Activated CD8-positive, alpha-beta memory T cell treated with anti-CD3 and anti-CD28 coated beads for 48 hours (primary cell): ENCODE results near the gene MCF2.
A peak's percentile ranks its signal among the peaks of the same experiment; 100 is the strongest.
"Not testable (repeated sequence)": the region's sequence is repeated elsewhere in the genome, so short reads cannot be mapped to it uniquely, and the experiment has no call there.

Experiments
- DNase-seq, 3 experiments: peaks; one replicate each; pipeline ENCODE4 v3.0.0-alpha.2; 2020; ENCODE audit warnings: low read depth in 2 of 3, low spot score in 2 of 3

The MCF2 gene, protein sequence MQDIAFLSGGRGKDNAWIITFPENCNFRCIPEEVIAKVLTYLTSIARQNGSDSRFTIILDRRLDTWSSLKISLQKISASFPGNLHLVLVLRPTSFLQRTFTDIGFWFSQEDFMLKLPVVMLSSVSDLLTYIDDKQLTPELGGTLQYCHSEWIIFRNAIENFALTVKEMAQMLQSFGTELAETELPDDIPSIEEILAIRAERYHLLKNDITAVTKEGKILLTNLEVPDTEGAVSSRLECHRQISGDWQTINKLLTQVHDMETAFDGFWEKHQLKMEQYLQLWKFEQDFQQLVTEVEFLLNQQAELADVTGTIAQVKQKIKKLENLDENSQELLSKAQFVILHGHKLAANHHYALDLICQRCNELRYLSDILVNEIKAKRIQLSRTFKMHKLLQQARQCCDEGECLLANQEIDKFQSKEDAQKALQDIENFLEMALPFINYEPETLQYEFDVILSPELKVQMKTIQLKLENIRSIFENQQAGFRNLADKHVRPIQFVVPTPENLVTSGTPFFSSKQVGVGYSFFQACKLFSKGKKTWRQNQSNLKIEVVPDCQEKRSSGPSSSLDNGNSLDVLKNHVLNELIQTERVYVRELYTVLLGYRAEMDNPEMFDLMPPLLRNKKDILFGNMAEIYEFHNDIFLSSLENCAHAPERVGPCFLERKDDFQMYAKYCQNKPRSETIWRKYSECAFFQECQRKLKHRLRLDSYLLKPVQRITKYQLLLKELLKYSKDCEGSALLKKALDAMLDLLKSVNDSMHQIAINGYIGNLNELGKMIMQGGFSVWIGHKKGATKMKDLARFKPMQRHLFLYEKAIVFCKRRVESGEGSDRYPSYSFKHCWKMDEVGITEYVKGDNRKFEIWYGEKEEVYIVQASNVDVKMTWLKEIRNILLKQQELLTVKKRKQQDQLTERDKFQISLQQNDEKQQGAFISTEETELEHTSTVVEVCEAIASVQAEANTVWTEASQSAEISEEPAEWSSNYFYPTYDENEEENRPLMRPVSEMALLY

GRCh38 chrX:139708067-139708466 is at the start of gene MCF2:
Gene MCF2 (minus strand): TSS chrX:139708167. CDS start chrX:139651744, 56,423 bp downstream.
- no peak for DNase-seq

- DNase-seq, result no peak
Observed at GRCh38 chrX:139751053-139751452, 43.1 kb upstream of the MCF2 start.

DNA sequence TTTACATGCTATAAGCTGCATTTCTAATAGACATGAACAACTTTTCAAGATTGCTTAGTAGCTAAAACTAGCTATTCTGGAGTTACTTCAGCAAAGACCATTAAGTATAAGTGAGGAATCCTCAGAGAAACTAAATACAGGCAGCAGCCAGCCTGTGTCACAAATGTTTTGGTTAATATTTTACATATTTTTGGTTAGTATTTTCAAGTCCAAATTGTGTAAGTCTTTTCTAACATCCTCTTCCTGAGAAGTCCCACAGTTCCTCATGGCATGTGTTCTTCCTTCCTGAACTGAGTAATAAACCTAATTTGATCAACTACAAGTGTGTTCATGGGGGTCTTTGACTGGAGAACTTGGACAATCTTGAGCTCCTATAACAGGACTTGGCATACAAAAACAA is 42.4 kb upstream of the MCF2 start:
- DNase-seq, result no peak

DNA sequence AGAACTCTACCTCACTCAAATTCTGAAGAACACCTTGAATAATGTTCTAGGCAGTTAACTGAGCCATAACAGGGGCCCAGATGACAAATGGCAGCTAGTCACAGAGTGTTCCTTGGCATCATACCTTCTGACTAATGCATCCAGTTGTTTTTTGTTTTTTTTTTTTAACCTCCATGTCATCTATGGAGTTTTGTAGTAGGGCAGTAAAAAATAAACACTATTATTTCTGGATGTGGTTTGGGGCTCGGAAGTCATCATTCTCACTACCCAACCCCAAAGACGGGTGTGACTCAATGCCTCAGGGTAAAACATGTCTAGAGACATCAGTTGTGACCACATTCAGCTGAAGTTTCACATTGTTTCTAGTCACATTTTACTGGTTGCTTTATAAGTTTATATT is 31.2 kb upstream of the MCF2 start:
- DNase-seq, result peak in 1 of 3 experiments; percentile 0

DNA sequence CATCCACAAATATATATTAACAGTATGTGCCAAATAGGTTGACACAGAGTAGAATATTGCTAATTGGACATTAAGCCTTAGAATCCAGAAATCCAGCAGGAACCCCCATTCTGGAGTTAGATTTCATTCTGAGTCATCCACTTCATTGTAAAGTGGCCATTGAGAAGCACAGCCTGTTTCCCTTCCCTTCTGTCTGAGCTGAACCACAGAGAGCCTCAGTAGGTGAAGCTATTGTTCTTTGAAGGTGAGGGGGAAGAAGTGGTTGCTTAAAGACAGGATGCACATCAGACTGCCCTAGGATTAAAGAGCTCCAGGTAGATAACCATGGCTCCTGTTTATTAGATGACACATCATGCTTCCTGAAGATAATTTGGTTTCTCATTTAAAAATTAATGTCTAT is 30.6 kb upstream of the MCF2 start:
- DNase-seq, result no peak

DNA sequence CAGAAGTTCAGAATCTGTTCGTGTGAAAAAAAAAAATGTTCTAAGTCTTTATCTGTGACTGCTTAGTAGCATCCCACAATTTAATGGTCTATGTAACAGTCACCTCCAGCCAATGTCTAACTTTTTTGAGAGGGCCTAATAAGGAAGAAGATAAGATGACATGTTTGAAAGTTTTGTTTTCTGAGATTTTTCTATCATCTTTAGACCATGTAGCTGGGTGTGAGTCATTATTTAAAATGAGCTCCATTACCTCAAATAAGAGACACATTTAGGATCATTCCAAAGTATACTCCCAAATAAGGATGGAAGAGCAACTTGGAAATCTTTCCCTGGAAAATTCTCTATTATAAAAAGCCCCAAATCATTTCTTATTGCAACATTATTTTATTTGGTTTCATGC is 28.2 kb upstream of the MCF2 start:
- DNase-seq, result no peak

DNA sequence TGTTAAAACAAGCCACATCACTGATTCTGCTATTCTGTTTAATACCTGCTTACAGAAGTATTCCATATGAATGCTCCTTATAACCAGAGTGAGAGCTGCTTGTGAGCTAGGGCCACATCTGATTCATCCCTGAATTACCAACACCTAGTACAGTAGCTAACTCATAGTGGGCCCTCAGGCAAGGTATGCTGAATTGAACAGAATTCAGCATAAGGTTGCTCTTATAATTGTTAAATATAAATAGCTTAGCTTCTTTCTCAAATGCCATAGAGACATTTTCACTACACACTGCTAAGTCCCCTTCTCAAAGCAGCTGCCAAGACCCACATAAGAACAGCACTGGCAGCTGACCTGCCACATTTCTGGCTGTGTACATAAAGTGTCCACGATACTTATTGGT is 27.0 kb upstream of the MCF2 start:
- no peak for DNase-seq

DNA sequence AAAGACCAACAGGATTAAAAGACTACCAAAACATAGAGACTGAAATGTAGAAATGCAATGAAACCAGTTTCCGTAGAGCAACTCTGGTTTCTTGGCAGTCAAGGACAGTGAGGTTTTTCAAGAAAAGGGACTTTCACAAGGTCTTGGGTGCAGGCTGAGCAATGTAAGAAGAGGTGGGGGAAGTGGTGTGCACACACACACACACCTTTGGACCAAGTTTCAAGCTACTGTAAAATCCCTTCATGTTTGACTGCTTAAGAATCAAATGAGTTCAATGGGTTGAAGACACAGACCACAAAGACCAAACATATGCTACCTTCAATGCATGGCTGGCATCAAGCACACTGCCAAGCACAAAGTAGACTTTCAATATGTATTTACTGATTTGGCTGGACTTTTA is 17.8 kb upstream of the MCF2 start:
- DNase-seq, result no peak

GRCh38 chrX:139724626-139725025 is 16.7 kb upstream of the MCF2 start:
- DNase-seq, result no peak

GRCh38 chrX:139720979-139721378 is 13.0 kb upstream of the MCF2 start:
- no peak for DNase-seq

- no peak for DNase-seq
Observed at GRCh38 chrX:139720136-139720535, 12.2 kb upstream of the MCF2 start.

DNA sequence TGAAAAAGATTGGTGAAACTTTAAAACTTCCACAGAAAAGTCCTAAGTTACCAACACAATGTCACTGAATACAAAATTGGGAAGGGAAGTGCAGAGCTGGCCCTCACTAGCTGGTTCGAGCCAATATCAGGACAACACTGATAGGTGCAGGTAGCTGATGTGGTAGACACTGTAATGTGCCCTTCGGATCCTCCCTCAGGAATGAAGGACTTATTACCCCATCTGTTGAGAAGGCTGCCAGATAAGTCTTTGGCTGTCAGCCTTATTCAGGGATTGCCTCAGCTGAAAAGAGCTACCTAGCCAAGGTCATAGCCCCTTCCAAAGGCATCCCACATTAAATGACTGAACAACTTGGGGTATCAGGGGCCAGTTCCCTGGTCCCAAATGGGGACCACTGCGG is 5.3 kb downstream of the MCF2 start:
- no peak for DNase-seq

GRCh38 chrX:139692908-139693307 is 15.1 kb downstream of the MCF2 start:
- no peak for DNase-seq

GRCh38 chrX:139692506-139692849 is 15.5 kb downstream of the MCF2 start:
- DNase-seq, result no peak

DNA sequence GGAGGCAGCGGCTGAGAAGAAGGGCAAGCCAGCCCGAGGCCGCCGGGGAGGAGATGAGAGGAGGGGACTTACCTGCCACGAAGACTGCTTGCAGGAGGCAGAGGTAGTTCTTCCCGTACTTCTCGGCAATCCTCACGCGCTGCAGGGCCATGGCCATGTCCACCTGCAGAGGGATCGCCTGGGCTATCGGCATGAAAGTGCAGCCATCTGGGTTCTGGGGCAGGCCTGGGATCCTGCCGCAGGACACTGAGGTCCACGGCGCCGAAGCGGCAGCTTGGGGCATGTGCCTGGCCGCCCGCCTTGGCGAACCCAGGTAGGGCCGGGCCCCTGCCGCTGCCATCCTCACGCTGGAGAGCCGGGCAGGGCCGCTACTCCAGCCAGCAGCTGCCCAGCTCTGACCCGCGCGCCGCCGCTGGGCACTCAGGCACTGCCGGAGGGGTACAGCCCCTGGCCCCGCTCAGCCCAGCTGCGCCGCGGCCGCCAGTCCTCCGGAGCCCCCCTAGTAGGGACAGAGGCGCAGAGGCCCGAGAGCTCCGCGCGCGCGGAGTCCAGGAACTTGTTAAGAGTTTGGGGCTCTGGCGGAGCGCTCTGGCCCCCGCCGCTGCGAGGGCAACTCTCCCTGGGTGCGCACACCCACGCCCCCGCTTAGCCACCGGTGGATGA is 16.0 kb downstream of the MCF2 start:
- no peak for DNase-seq

DNA sequence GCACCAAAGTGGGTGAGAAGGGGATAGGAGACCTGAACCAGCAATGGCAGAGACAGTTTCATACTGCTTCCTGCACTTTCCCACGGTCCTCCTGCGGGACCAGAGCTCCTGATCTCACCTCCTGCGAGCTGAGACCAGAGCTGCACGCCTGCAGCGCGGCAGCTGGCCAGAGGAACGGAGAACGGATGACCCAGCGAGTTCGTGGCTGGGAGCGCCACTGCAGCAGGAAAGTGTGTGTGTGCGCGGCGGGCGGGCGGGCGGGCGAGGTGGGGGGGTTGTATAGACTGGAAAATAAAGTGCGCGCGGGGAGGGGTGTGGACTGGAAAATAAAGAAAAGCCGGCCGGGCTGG is 16.5 kb downstream of the MCF2 start:
- no peak for DNase-seq

GRCh38 chrX:139685175-139685574 is 22.8 kb downstream of the MCF2 start:
- not testable (repeated sequence) for DNase-seq

GRCh38 chrX:139680356-139680755 is 27.6 kb downstream of the MCF2 start:
- DNase-seq, result no peak

DNA sequence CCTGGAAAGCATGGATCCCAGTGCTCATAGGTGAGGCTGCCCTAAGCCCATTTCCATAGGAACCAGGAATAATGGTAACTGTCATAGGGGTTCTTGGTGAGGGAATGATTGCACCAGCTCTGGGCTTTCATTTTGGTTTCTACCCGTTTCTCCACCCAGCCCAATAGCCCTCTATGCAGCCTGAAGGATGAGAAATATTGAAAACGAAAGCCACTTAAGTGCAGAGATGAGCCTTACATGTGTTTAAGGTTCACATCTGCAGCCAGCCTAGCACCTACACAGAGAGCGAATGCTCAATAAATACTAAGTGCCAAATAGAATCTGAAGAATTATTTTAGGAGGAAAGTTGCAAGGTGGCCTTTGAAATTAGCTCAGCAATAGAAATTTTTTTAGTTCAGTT is 60.4 kb downstream of the MCF2 start:
- no peak for DNase-seq

DNA sequence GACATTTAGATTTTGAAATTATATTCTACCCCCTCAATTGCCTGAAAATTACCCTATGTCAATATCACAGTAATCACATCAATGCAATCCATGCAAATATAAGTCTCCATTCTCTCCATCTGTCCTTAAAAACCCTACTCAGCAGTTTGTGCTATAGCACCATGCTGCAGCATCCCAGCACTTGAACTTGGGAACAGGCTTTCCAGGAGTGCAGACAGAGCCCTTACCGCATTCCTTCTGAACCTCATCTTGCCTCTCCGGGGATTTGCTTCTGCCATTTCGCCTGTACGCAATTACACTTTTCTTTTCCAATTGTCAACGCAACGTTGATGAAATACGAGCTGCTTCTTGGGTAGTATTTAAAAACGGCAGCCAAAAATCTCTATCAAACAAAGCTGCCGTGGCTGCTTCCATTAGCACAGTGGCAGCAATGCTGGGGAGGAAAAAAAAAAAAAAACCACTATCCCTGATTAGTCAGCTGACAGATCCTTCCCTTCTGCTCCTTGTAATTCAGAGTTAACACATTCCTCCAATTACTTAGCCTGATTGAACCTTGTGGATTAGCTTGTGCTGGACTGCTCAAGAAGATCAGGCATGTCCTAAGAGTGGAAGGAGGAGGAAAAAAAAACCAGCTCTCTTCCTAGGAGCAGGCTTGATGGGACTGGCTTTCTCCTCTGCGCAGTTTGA is 65.6 kb downstream of the MCF2 start:
- no peak for DNase-seq

DNA sequence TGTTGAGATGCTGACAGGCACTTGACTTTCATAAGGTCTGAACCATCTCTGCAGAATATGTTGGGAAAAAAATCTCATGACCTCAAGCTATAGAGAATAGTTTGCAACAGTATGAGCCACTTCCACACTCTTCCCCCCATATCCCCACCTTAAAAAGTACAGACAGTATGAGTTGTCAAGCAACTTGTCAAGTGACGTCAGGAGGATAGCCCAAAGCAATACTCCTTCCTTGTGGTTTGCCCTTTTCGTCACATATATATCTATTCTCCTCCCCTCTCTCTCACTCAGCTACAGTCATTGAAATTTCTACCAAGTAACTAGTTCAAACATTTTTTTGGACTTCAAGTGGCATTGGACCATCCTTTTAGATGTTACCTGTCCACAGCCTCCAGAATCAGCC is 67.7 kb downstream of the MCF2 start:
- no peak for DNase-seq
